HL-60 (cell line): ENCODE data around the gene PADI2.

Experiments used
- DNase-seq, 2 experiments: peaks; one replicate each; pipeline ENCODE4 v3.0.0-alpha.2; 2010 to 2020; ENCODE audit warnings: low read depth in 1 of 2, low spot score in 1 of 2
- H3K27ac ChIP-seq: fragments of 250-450 bp; sonication (Bioruptor Pico); replicated peaks from 2 replicates; pipeline ENCODE4 v1.5.1; 2020; ENCODE audit warnings: mild to moderate bottlenecking, moderate library complexity
- H3K27me3 ChIP-seq: fragments of 250-450 bp; sonication (Bioruptor Pico); 2 replicates; pipeline ENCODE4 v1.5.1; 2021; ENCODE audit warnings: mild to moderate bottlenecking, moderate library complexity; ENCODE audit not compliant: insufficient read depth, poor library complexity, severe bottlenecking
- H3K4me3 ChIP-seq: replicated peaks from 2 replicates; pipeline ENCODE4 v1.5.1; 2011; ENCODE audit warnings: mild to moderate bottlenecking, control low read depth, low read length; ENCODE audit not compliant: insufficient read depth
- CTCF ChIP-seq: IDR thresholded peaks from one replicate; pipeline ENCODE4 v1.5.1; 2011; ENCODE audit warnings: low read length, control low read depth, inconsistent platforms; ENCODE audit not compliant: insufficient read depth
- GABPA ChIP-seq: IDR thresholded peaks from 2 replicates; pipeline ENCODE4 v1.6.1; 2012; ENCODE audit warnings: low read depth
- POLR2AphosphoS5 ChIP-seq: IDR thresholded peaks from 2 replicates; pipeline ENCODE4 v1.6.1; 2012; ENCODE audit warnings: low read depth
- REST ChIP-seq: IDR thresholded peaks from 2 replicates; pipeline ENCODE4 v1.6.1; 2012; ENCODE audit warnings: low read depth; ENCODE audit not compliant: insufficient replicate concordance
- SPI1 ChIP-seq: IDR thresholded peaks from 2 replicates; pipeline ENCODE4 v1.6.1; 2012; ENCODE audit warnings: low read depth, mild to moderate bottlenecking, borderline replicate concordance

PADI2 gene

GRCh38 chr1:17109892-17110554, 9.2 kb downstream of the PADI2 start:
- DNase-seq, result no peak
- TF ChIP-seq GABPA (no peak), POLR2AphosphoS5 (no peak), SPI1 (no peak), REST (no peak), CTCF (no peak)
- Histone ChIP-seq H3K4me3 (no peak overlapping the region), H3K27ac (no peak overlapping the region), H3K27me3 (no peaks in the 10 kb centered on the region)

GRCh38 chr1:17108786-17109185, 10.5 kb downstream of the PADI2 start:
- no peaks in the 10 kb centered on the region for H3K27me3 ChIP-seq
- DNase-seq, result no peak
- no peak overlapping the region for H3K27ac ChIP-seq
- H3K4me3 ChIP-seq, result no peak overlapping the region
- TF ChIP-seq REST (no peak), GABPA (no peak), SPI1 (no peak), CTCF (no peak), POLR2AphosphoS5 (no peak)

GRCh38 chr1:17108360-17108759, 10.9 kb downstream of the PADI2 start:
- H3K27me3 ChIP-seq, result no peaks in the 10 kb centered on the region
- H3K4me3 ChIP-seq, result no peak overlapping the region
- no peak for TF ChIP-seq SPI1
- no peak for TF ChIP-seq POLR2AphosphoS5
- no peak for TF ChIP-seq GABPA
- no peak for TF ChIP-seq REST
- TF ChIP-seq CTCF, result no peak
- DNase-seq, result no peak
- no peak overlapping the region for H3K27ac ChIP-seq
